Peyer's patch (tissue), 4 donors: ENCODE results near the gene TXLNB.

ENCODE experiments used
- POLR2A ChIP-seq, 2 donors: fragments of 450-650 bp; IDR thresholded peaks; one replicate each; pipeline ENCODE4 v1.5.1; 2017; ENCODE audit warnings: antibody characterized with exemption in 2 of 2, mild to moderate bottlenecking in 2 of 2, moderate library complexity in 2 of 2
- TF ChIP-seq, protein P1 (sequence below), 6 experiments: fragments of 450-650 bp in 4 of 6; fragments of 200-600 bp in 2 of 6; sonication (generic) in 1 of 6; IDR thresholded peaks; one replicate each; pipeline ENCODE4 v1.5.1; 2017 to 2019; ENCODE audit warnings: antibody characterized with exemption in 6 of 6, mild to moderate bottlenecking in 3 of 6, moderate library complexity in 1 of 6

DNA sequence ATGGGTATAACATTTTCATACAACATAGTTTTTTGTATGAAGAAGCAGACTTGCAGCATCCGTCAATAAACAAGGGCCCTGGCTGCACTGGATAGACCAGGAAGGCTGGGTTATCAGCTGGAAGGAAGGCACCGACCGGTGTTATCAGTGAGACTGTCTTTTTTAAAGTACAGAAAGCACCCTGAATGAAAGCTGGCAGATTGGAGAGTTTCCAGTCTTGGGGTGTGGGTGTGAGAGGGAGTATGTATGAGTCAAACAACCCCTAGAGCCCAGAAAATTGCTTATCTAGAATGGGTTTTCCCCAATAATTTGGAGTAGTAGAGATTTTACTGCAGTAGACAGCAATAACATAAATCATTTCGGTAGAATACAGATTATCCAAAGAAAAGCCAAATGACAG, 42.4 kb downstream of the TXLNB start:
- TF ChIP-seq, protein P1, sequence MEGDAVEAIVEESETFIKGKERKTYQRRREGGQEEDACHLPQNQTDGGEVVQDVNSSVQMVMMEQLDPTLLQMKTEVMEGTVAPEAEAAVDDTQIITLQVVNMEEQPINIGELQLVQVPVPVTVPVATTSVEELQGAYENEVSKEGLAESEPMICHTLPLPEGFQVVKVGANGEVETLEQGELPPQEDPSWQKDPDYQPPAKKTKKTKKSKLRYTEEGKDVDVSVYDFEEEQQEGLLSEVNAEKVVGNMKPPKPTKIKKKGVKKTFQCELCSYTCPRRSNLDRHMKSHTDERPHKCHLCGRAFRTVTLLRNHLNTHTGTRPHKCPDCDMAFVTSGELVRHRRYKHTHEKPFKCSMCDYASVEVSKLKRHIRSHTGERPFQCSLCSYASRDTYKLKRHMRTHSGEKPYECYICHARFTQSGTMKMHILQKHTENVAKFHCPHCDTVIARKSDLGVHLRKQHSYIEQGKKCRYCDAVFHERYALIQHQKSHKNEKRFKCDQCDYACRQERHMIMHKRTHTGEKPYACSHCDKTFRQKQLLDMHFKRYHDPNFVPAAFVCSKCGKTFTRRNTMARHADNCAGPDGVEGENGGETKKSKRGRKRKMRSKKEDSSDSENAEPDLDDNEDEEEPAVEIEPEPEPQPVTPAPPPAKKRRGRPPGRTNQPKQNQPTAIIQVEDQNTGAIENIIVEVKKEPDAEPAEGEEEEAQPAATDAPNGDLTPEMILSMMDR (IDR thresholded peaks at IDR 0.05): no peak
- no peak for TF ChIP-seq POLR2A (IDR thresholded peaks at IDR 0.05)
